ENCODE results near the gene PKN2.
"Not testable (repeated sequence)": the region's sequence is repeated elsewhere in the genome, so short reads cannot be mapped to it uniquely, and the experiment has no call there.

Gene PKN2

GRCh38 chr1:88691540-88691939 lies 7.5 kb downstream of the PKN2 start:
- no peak for TF ChIP-seq CTCF (IDR thresholded peaks at IDR 0.05; ENCODE audit: low read depth, low read length, missing control alignments)
- no peak overlapping the region for H3K4me3 ChIP-seq (replicated peaks; ENCODE audit: low read depth, low read length)
- no peak for DNase-seq (ENCODE audit: extremely low read depth, low read depth)

- H3K4me3 ChIP-seq (replicated peaks; ENCODE audit: low read depth, low read length): no peak overlapping the region
- DNase-seq (ENCODE audit: extremely low read depth, low read depth): no peak
- TF ChIP-seq CTCF (IDR thresholded peaks at IDR 0.05; ENCODE audit: low read depth, low read length, missing control alignments): no peak
Measured at GRCh38 chr1:88695781-88696180, 11.7 kb downstream of the PKN2 start.

- DNase-seq (ENCODE audit: extremely low read depth, low read depth): no peak
- TF ChIP-seq CTCF (IDR thresholded peaks at IDR 0.05; ENCODE audit: low read depth, low read length, missing control alignments): no peak
- H3K4me3 ChIP-seq (replicated peaks; ENCODE audit: low read depth, low read length): no peak overlapping the region
Measured at GRCh38 chr1:88697503-88697902, 13.4 kb downstream of the PKN2 start.

- TF ChIP-seq CTCF (IDR thresholded peaks at IDR 0.05; ENCODE audit: low read depth, low read length, missing control alignments): no peak
- no peak for DNase-seq (ENCODE audit: extremely low read depth, low read depth)
- H3K4me3 ChIP-seq (replicated peaks; ENCODE audit: low read depth, low read length): no peak overlapping the region
Measured at GRCh38 chr1:88698140-88698539, 14.1 kb downstream of the PKN2 start.

GRCh38 chr1:88698764-88699163 lies 14.7 kb downstream of the PKN2 start:
- no peak for TF ChIP-seq CTCF (IDR thresholded peaks at IDR 0.05; ENCODE audit: low read depth, low read length, missing control alignments)
- H3K4me3 ChIP-seq (replicated peaks; ENCODE audit: low read depth, low read length): no peak overlapping the region
- DNase-seq (ENCODE audit: extremely low read depth, low read depth): no peak

- H3K4me3 ChIP-seq (replicated peaks; ENCODE audit: low read depth, low read length): no peak overlapping the region
- no peak for TF ChIP-seq CTCF (IDR thresholded peaks at IDR 0.05; ENCODE audit: low read depth, low read length, missing control alignments)
- DNase-seq (ENCODE audit: extremely low read depth, low read depth): no peak
Measured at GRCh38 chr1:88700425-88701013, 16.4 kb downstream of the PKN2 start.

- DNase-seq (ENCODE audit: extremely low read depth, low read depth): no peak
- no peak for TF ChIP-seq CTCF (IDR thresholded peaks at IDR 0.05; ENCODE audit: low read depth, low read length, missing control alignments)
- H3K4me3 ChIP-seq (replicated peaks; ENCODE audit: low read depth, low read length): no peak overlapping the region
Measured at GRCh38 chr1:88701275-88701674, 17.2 kb downstream of the PKN2 start.

- not testable (repeated sequence) for H3K4me3 ChIP-seq (replicated peaks; ENCODE audit: low read depth, low read length); DNase-seq (ENCODE audit: extremely low read depth, low read depth)
Measured at GRCh38 chr1:88701793-88702192, 17.7 kb downstream of the PKN2 start.
